GM13977 (cell line): ENCODE measurements around the gene RETREG3.
A peak's percentile ranks its signal among the peaks of the same experiment; 100 is the strongest.
"Not testable (repeated sequence)": the region's sequence is repeated elsewhere in the genome, so short reads cannot be mapped to it uniquely, and the experiment has no call there.

ENCODE experiments used
- DNase-seq: peaks from one replicate; pipeline ENCODE4 v3.0.0; 2012; ENCODE audit warnings: low spot score
- in situ Hi-C: fragments of 300-500 bp; cut with MboI; formaldehyde crosslinking; loops from one replicate; pipeline ENCODE4 v1.12.0; 2022; ENCODE audit warnings: low sequenced_read_pairs, low pct_unique_long_range_greater_than_20kb, mixed read lengths, inconsistent platforms; ENCODE audit not compliant: unreplicated experiment
- TF ChIP-seq, protein P1 (sequence below): IDR thresholded peaks from 2 replicates; pipeline ENCODE4 v1.5.1; 2012; ENCODE audit warnings: mild to moderate bottlenecking, control low read depth; ENCODE audit not compliant: insufficient read depth; ENCODE audit errors: extremely low read depth, missing control alignments

The RETREG3 gene

DNA sequence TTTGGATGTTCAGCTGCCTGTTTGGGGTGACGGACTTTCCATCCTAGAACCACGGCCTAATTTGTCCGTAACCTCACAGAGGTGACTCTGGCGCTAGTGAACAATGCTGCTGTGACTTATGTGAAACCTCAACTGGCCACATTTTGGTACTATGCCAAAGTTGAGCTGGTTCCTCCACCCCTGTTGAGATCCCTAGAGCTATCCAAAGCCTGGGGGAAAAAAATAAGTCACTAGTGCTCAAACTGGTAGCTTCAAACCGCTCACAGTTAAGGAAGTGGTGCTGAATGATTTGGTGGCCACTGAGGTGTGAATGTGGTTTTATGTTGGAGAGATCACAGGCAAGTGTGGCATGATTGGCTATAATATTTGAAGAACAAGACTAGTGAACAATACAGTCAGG lies 38.6 kb upstream of the RETREG3 start:
- TF ChIP-seq, protein P1, sequence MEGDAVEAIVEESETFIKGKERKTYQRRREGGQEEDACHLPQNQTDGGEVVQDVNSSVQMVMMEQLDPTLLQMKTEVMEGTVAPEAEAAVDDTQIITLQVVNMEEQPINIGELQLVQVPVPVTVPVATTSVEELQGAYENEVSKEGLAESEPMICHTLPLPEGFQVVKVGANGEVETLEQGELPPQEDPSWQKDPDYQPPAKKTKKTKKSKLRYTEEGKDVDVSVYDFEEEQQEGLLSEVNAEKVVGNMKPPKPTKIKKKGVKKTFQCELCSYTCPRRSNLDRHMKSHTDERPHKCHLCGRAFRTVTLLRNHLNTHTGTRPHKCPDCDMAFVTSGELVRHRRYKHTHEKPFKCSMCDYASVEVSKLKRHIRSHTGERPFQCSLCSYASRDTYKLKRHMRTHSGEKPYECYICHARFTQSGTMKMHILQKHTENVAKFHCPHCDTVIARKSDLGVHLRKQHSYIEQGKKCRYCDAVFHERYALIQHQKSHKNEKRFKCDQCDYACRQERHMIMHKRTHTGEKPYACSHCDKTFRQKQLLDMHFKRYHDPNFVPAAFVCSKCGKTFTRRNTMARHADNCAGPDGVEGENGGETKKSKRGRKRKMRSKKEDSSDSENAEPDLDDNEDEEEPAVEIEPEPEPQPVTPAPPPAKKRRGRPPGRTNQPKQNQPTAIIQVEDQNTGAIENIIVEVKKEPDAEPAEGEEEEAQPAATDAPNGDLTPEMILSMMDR = no peak
- in situ Hi-C loops = no loop called here

DNA sequence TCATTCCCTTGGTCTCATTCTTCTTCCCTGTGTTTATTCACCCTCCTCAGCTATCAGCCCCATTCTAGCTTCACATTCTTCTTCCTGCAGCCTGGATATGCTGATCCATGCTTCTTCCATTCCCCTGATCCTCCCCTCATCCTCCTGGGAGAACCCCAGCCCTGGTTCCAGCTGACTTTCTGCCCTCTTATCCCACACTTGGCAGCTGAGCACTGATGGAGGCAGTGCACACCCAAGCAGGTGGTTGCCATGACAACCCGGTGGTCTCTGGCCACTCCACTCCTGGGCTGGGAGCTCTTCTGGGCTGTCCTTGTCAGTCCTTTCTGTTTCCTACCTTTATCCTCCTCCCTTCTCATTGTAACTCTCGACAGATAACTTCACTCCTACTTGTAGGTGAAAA lies 33.2 kb upstream of the RETREG3 start:
- in situ Hi-C loops = no loop called here
- no peak for DNase-seq
- TF ChIP-seq, protein P1 = no peak

More for the DNA sequence above, 38.6 kb upstream of the RETREG3 start:
- DNase-seq = no peak

DNA sequence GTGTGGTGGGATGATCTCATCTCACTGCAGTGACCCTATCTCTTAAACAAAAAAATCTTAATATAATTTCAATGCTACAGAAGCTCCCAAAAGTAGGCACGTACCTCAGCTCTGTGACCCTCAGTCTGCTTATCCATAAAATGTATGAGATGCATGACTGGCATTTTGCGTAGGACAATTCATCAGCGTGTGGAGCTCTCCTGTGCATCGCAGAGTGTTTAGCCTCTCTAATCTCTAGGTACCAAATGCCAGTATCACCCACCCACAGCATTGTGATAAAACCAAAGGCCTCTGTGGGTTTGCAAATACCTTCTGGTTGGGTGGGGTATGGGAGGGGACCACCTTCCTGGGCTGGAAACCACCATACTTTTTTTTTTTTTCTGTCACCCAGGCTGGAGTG lies 30.9 kb upstream of the RETREG3 start:
- no peak for DNase-seq
- in situ Hi-C loops = no loop called here
- TF ChIP-seq, protein P1 = no peak

DNA sequence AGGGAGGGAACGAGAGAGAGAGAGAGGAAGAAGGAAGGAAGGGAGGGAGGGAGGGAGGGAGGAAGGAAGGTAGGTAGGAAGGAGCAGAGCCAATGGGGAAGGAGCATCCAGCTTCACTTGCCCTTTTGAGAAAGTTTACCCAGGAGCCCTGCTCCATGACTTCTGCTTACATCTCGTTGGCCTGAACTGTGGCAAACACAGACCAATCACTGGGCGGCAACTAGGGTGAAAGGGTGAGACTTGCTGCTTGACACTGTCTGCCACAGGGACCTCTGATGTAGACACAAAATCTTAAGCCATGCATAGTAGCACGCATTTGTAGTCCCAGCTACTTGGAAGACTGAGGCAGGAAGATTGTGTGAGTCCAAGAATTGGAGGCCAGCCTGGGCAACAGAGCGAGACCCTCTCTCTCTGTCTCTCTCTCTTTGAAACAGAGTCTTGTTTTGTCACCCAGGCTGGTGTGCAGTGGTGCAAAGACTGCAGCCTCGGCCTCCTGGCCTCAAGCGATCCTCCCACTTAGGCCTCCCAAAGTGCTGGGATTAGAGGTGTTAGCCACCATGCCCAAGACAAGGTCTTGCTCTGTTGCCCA lies 30.4 kb upstream of the RETREG3 start:
- TF ChIP-seq, protein P1 = no peak
- no peak for DNase-seq
- in situ Hi-C loops = no loop called here

DNA sequence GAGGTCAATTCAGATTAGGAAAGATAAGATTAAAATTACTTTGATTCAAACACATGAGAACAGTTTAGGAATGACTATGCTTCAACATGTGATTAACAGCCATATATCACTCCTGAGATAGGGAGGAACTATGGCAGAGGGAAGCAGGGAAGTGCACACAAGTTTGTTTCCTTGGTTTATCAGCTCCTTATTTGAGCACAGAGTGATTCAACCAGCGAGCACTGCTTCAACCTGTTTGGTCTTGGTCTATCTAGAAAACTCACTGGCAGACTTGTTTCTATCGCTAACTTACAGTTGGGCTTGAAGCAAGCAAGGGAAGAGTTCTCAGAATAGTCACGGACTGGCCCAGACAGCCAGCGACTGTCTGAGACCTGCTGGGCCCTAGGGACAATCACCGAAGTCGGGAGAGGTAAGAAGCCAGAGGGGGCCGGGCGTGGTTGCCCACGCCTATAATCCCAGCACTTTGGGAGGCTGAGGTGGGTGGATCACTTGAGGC lies 23.8 kb upstream of the RETREG3 start:
- in situ Hi-C loops = no loop called here
- DNase-seq = peak; percentile 9
- TF ChIP-seq, protein P1 = no peak

DNA sequence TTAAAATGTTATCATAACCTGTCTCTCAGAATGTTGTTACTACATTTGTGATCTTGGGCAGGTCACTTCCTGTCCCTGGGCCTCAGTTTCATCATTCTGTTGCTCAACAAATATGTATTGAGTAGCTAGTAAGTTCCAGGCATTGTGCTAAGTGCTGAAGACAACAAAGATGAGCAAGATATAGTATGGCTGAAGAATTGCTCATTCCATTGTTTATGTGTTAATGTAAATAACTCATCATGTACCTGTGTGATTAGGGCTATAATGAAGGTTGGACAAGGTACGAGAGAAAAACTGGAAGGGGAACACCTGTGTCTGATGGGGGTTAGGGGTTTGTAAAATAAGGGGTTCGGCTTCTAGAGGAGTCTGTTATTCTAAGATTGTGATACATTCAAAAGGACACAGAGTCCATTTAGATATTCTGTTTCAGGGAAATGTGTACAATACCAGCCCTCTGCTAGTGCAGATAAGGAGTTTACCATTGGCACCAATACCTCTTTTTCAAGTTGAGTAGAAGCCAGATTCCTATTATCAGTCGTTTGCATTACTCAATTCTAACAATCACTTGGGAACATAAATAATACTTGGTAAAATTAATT lies 20.3 kb upstream of the RETREG3 start:
- TF ChIP-seq, protein P1 = no peak
- no peak for DNase-seq
- in situ Hi-C loops = no loop called here

DNA sequence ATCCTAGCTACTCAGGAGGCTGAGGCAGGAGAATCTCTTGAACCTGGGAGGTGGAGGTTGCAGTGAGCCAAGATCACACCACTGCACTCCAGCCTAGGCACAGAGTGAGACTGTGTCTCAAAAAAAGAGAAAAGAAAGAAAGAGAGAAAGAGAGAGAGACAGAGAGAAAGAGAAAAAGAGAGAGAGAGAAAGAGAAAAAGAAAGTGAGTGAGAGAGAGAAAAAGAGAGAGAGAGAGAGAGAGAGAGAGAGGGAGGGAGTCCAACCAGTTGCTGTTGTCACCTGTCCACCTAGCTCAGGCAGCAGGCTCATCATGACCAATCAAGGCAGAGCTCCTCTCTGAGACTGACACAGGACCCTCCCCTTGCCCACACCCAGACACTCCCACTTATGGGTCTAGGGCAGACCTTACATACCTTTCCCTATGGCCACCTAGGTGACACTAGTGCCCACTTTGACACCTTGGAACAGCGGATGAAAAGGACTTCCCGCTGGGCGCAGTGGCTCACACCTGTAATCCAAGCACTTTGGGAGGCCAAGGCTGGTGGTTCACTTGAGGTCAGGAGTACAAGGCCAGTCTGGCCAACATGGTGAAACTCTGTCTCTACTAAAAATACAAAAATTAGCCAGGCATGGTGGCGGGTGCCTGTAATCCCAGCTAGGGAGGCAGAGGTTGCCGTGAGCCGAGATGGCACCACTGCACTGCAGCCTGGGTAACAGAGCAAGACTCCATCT lies 18.0 kb upstream of the RETREG3 start:
- in situ Hi-C loops = not testable (repeated sequence)
- DNase-seq = peak; percentile 7
